Neuron (in vitro differentiated cells): ENCODE results near the gene PCDH9.

Source experiments
- H2AFZ ChIP-seq: one replicate; pipeline ENCODE4 v1.6.1; 2013; ENCODE audit warnings: low read depth, mild to moderate bottlenecking, inconsistent platforms, low read length, moderate library complexity
- H3K27me3 ChIP-seq: one replicate; pipeline ENCODE4 v1.6.1; 2013; ENCODE audit warnings: low read length; ENCODE audit not compliant: insufficient read depth
- H3K36me3 ChIP-seq: one replicate; pipeline ENCODE4 v1.6.1; 2013; ENCODE audit warnings: low read length; ENCODE audit not compliant: insufficient read depth
- H3K4me1 ChIP-seq: one replicate; pipeline ENCODE4 v1.6.1; 2013; ENCODE audit warnings: low read length; ENCODE audit not compliant: insufficient read depth
- H3K4me3 ChIP-seq: 2 replicates; pipeline ENCODE4 v1.5.1; 2013; ENCODE audit warnings: mild to moderate bottlenecking, low read length, moderate library complexity
- H3K9me3 ChIP-seq: one replicate; pipeline ENCODE4 v1.6.1; 2013; ENCODE audit warnings: low read length

The PCDH9 gene

DNA sequence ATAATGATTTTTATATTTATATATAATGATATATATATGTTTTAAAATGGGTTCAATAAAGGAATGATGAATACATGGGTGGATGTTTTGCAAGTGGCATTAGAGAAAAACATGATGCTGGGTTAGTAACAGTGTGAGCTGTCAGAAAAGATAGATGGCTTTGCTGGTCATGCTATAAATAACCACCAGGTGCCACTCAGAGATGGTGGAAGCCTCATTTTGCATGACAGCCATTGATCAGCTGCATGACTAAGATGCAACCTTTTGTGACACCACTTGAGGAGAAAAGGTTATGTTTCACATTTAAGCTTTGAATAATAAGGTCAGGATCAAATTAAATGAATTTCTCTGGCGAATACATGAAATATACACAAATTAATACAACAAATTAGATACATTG, 737.7 kb downstream of the PCDH9 start:
- H3K4me3 ChIP-seq, result no peak overlapping the region
- H3K9me3 ChIP-seq, result no peaks in the 10 kb centered on the region
- H2AFZ ChIP-seq, result no peak overlapping the region
- H3K4me1 ChIP-seq, result no peaks in the 10 kb centered on the region
- no peaks in the 10 kb centered on the region for H3K27me3 ChIP-seq
- H3K36me3 ChIP-seq, result no peaks in the 10 kb centered on the region

- no peak overlapping the region for H2AFZ ChIP-seq
- H3K4me1 ChIP-seq, result no peaks in the 10 kb centered on the region
- H3K4me3 ChIP-seq, result no peak overlapping the region
- no peaks in the 10 kb centered on the region for H3K27me3 ChIP-seq
- H3K9me3 ChIP-seq, result no peaks in the 10 kb centered on the region
- H3K36me3 ChIP-seq, result no peaks in the 10 kb centered on the region
Observed at GRCh38 chr13:66491251-66491650, 738.9 kb downstream of the PCDH9 start.

DNA sequence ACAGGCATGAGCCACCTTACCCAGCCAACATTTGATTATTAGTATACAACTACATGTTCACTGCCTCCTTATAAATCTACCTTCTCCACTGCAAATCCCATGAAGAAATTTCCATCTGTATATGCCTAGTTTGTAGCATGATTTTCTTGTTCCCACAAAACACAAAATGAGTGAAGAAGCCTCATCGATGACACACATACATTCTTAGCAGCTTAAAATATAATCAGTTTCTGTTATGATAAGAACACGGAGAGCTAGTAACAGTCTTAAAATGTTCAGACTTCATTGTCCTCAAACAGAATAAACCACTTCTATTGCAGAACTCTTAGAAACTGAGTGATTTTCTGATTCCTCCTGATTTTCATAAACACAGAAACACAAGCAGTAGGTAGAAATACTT, 740.5 kb downstream of the PCDH9 start:
- H3K4me1 ChIP-seq, result no peaks in the 10 kb centered on the region
- H3K27me3 ChIP-seq, result no peaks in the 10 kb centered on the region
- H3K9me3 ChIP-seq, result no peaks in the 10 kb centered on the region
- H3K4me3 ChIP-seq, result no peak overlapping the region
- no peaks in the 10 kb centered on the region for H3K36me3 ChIP-seq
- no peak overlapping the region for H2AFZ ChIP-seq

DNA sequence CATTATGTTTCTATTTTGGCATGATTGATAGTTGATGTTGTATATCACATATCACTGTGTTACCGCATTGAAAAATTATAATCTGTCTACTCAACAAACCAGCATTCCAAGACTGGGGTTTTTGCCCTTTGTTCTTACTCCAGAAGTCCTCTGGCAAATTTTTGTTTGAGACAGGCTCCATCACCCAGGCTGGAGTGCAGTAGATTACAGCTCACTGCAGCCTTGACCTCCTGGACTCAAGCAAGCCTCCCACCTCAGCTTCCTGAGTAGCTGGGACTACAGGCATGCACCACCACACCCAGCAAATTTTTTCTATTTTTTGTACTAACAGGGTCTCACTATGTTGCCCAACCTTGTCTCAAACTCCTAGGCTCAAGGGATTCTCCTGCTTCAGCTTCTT, 741.0 kb downstream of the PCDH9 start:
- Histone ChIP-seq H3K4me1 (no peaks in the 10 kb centered on the region), H3K9me3 (no peaks in the 10 kb centered on the region), H3K36me3 (no peaks in the 10 kb centered on the region), H3K27me3 (no peaks in the 10 kb centered on the region), H3K4me3 (no peak overlapping the region), H2AFZ (no peak overlapping the region)

GRCh38 chr13:66483712-66484111, 746.4 kb downstream of the PCDH9 start:
- Histone ChIP-seq H3K9me3 (no peaks in the 10 kb centered on the region), H3K4me3 (no peak overlapping the region), H3K36me3 (no peaks in the 10 kb centered on the region), H3K4me1 (no peaks in the 10 kb centered on the region), H3K27me3 (no peaks in the 10 kb centered on the region), H2AFZ (no peak overlapping the region)

GRCh38 chr13:66482836-66483235, 747.3 kb downstream of the PCDH9 start:
- no peaks in the 10 kb centered on the region for H3K4me1 ChIP-seq

DNA sequence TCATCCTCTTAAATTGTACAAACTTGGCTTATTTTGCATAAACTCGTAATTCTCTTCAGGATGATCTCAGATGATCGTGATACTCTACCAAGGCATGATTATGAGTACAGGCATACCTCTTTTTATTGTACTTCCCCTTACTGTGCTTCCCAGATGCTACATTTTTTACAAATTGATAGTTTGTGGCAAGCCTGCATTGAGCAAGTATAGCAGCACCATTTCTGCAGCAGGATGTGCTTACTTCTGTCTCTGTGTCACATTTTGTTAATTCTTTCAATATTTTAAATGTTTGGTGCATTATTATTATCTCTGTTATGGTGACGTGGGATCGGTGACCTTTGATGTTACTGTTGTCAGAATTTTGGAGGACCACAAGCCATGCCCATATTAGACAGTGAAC, 752.3 kb downstream of the PCDH9 start:
- H3K4me1 ChIP-seq, result no peaks in the 10 kb centered on the region
- no peaks in the 10 kb centered on the region for H3K27me3 ChIP-seq
- H2AFZ ChIP-seq, result no peak overlapping the region
- H3K4me3 ChIP-seq, result no peak overlapping the region
- no peaks in the 10 kb centered on the region for H3K9me3 ChIP-seq
- no peaks in the 10 kb centered on the region for H3K36me3 ChIP-seq

More at GRCh38 chr13:66482836-66483235, 747.3 kb downstream of the PCDH9 start:
- Histone ChIP-seq H3K4me3 (no peak overlapping the region), H3K9me3 (no peaks in the 10 kb centered on the region), H2AFZ (no peak overlapping the region), H3K36me3 (no peaks in the 10 kb centered on the region), H3K27me3 (no peaks in the 10 kb centered on the region)

GRCh38 chr13:66475061-66475460, 755.1 kb downstream of the PCDH9 start:
- Histone ChIP-seq H3K9me3 (no peaks in the 10 kb centered on the region), H3K4me1 (no peaks in the 10 kb centered on the region), H3K27me3 (no peaks in the 10 kb centered on the region), H2AFZ (no peak overlapping the region), H3K4me3 (no peak overlapping the region), H3K36me3 (no peaks in the 10 kb centered on the region)

DNA sequence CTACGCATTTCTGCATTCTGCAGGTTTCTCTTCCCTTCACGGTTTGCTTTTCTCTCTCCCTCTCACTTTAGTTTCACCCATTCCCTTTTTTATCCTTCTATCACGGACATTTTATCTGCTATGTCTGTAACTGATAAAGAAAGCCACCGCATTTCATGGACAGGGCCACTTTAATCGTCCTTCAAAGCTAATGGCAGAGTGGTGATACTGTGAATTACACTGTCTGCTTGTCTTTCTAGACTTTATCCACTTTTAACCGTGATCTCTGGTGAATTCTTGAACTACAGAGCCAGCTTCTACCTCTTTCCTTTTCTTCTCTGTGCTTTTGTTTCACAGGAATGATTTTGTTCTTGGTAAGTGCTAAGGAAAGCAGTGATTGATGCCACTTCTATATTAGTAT, 760.4 kb downstream of the PCDH9 start:
- H3K27me3 ChIP-seq, result no peaks in the 10 kb centered on the region
- H2AFZ ChIP-seq, result no peak overlapping the region
- H3K36me3 ChIP-seq, result no peaks in the 10 kb centered on the region
- H3K4me1 ChIP-seq, result no peaks in the 10 kb centered on the region
- no peak overlapping the region for H3K4me3 ChIP-seq
- no peaks in the 10 kb centered on the region for H3K9me3 ChIP-seq

DNA sequence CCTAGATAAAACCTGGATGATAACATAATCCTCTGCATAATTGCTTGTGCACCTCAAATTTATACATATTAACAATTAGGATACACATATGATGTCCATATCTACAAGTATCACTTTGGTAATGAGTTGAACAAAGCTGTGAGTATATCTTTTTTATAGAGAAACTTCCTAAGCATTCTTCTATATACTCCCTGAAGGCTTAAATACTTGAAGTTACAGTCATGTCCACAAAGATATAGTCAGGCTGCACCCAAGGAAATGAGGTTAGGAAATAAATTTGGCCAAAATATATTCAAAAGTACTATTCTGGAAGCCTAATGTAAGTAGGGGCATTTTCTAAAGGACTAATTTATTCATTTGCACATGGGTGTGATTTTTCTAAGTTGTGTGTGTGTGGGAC, 761.5 kb downstream of the PCDH9 start:
- H3K4me3 ChIP-seq, result no peak overlapping the region
- H3K9me3 ChIP-seq, result no peaks in the 10 kb centered on the region
- H3K27me3 ChIP-seq, result no peaks in the 10 kb centered on the region
- H3K36me3 ChIP-seq, result no peaks in the 10 kb centered on the region
- peaks cover 4% of the 10 kb centered on the region for H3K4me1 ChIP-seq
- no peak overlapping the region for H2AFZ ChIP-seq

GRCh38 chr13:66462187-66462586, 767.9 kb downstream of the PCDH9 start:
- Histone ChIP-seq H3K4me3 (no peak overlapping the region), H3K36me3 (no peaks in the 10 kb centered on the region), H2AFZ (no peak overlapping the region), H3K4me1 (peaks cover 14% of the 10 kb centered on the region), H3K27me3 (no peaks in the 10 kb centered on the region), H3K9me3 (no peaks in the 10 kb centered on the region)

- H3K9me3 ChIP-seq, result no peaks in the 10 kb centered on the region
- no peak overlapping the region for H2AFZ ChIP-seq
- H3K4me1 ChIP-seq, result peaks cover 14% of the 10 kb centered on the region
- H3K27me3 ChIP-seq, result no peaks in the 10 kb centered on the region
- H3K36me3 ChIP-seq, result no peaks in the 10 kb centered on the region
- H3K4me3 ChIP-seq, result no peak overlapping the region
Observed at GRCh38 chr13:66461021-66461420, 769.1 kb downstream of the PCDH9 start.

GRCh38 chr13:66459634-66460033, 770.5 kb downstream of the PCDH9 start:
- peaks cover 14% of the 10 kb centered on the region for H3K4me1 ChIP-seq
- H3K36me3 ChIP-seq, result no peaks in the 10 kb centered on the region
- no peak overlapping the region for H2AFZ ChIP-seq

DNA sequence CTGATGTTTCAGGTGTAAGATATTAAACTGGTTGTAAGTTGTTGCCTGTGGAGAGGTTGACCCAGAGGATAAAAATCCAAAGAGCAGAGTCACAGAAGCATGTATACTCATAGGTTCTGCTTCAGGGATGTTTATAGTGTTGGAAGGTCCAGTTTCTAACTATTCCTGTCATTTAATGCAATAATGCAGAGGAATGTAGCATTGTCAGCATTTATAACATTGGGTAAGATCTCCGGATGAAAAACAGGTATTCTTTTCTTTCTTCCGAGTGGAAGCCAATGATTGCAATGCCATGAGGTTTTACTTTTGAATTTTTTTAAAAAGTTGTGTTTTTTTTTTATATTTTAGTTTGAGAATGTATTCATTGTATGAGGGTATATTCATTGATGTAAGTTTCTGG, 771.0 kb downstream of the PCDH9 start:
- Histone ChIP-seq H3K27me3 (no peaks in the 10 kb centered on the region), H3K4me1 (peaks cover 14% of the 10 kb centered on the region), H3K36me3 (no peaks in the 10 kb centered on the region), H3K9me3 (no peaks in the 10 kb centered on the region), H2AFZ (no peak overlapping the region), H3K4me3 (no peak overlapping the region)

More at GRCh38 chr13:66459634-66460033, 770.5 kb downstream of the PCDH9 start:
- H3K27me3 ChIP-seq, result no peaks in the 10 kb centered on the region
- H3K9me3 ChIP-seq, result no peaks in the 10 kb centered on the region
- H3K4me3 ChIP-seq, result no peak overlapping the region
